PC-9 (cell line): Measurements from ENCODE around the gene KAT7. TPM values are rescaled to one million over a fixed set of nuclear protein-coding genes. Genes with fewer than 3 reads are reported as not detected.
A peak's percentile ranks its signal among the peaks of the same experiment; 100 is the strongest.

Experiments
- BruUV-seq: library from RNA; stranded (reverse); fragments of 400-500 nt; replicated peaks from 2 replicates; lab custom pipeline; 2021; lab: Mats Ljungman, UMichigan
- CTCF ChIA-PET: fragments of 300-600 bp; sonication (Branson Sonifier 250); formaldehyde crosslinking; loops from one replicate; lab custom pipeline; 2022; ENCODE audit warnings: antibody characterized with exemption; lab: Charles Lee
- POLR2A ChIA-PET: fragments of 300-600 bp; sonication (Branson Sonifier 250); formaldehyde crosslinking; loops from one replicate; lab custom pipeline; 2022; ENCODE audit warnings: antibody characterized with exemption; ENCODE audit not compliant: unreplicated experiment; lab: Charles Lee
- DNase-seq, 2 experiments: peaks; one replicate each; pipeline versions ENCODE4 v3.0.0 to v3.0.0-alpha.2; 2015 to 2022; ENCODE audit warnings: mixed read lengths in 1 of 2
- H2AFZ ChIP-seq: fragments of 200-600 bp; sonication (generic); 2 replicates; pipeline ENCODE4 v1.8.1; 2017; ENCODE audit warnings: antibody characterized with exemption
- H3F3A ChIP-seq: fragments of 200-600 bp; sonication (generic); 2 replicates; pipeline ENCODE4 v1.8.1; 2017; ENCODE audit warnings: antibody characterized with exemption, mild to moderate bottlenecking, low read depth; ENCODE audit not compliant: insufficient read depth
- H3K27ac ChIP-seq: fragments of 200-600 bp; sonication (generic); 2 replicates; pipeline ENCODE4 v1.6.1; 2016; ENCODE audit warnings: mixed run types
- H3K27me3 ChIP-seq: fragments of 200-600 bp; sonication (generic); 2 replicates; pipeline ENCODE4 v1.6.1; 2016; ENCODE audit warnings: low read depth, mixed run types; ENCODE audit not compliant: insufficient read depth
- H3K36me3 ChIP-seq: fragments of 200-600 bp; sonication (generic); 2 replicates; pipeline ENCODE4 v1.6.1; 2016; ENCODE audit warnings: low read depth, mixed run types
- H3K4me1 ChIP-seq: fragments of 200-600 bp; sonication (generic); replicated peaks from 2 replicates; pipeline ENCODE4 v1.6.1; 2016; ENCODE audit warnings: mixed run types; ENCODE audit not compliant: insufficient read depth
- H3K4me2 ChIP-seq: fragments of 200-600 bp; sonication (generic); 2 replicates; pipeline ENCODE4 v1.6.1; 2017; ENCODE audit warnings: mixed run types
- H3K4me3 ChIP-seq: fragments of 200-600 bp; sonication (generic); 2 replicates; pipeline ENCODE4 v1.6.1; 2016; ENCODE audit warnings: mixed run types
- H3K79me2 ChIP-seq: fragments of 200-600 bp; sonication (generic); 2 replicates; pipeline ENCODE4 v1.6.1; 2017; ENCODE audit warnings: low read depth, mixed run types
- H3K9me2 ChIP-seq: fragments of 200-600 bp; sonication (generic); 2 replicates; pipeline ENCODE4 v1.8.1; 2017; ENCODE audit warnings: mild to moderate bottlenecking; ENCODE audit not compliant: insufficient read depth
- H3K9me3 ChIP-seq: fragments of 200-600 bp; sonication (generic); 2 replicates; pipeline ENCODE4 v1.8.1; 2016; ENCODE audit warnings: low read depth; ENCODE audit not compliant: insufficient read depth
- H4K20me1 ChIP-seq: fragments of 200-600 bp; sonication (generic); 2 replicates; pipeline ENCODE4 v1.8.1; 2017; ENCODE audit not compliant: insufficient read depth
- EZH2 ChIP-seq: fragments of 200-600 bp; sonication (generic); IDR thresholded peaks from 2 replicates; pipeline ENCODE4 v1.8.0; 2017; ENCODE audit warnings: antibody characterized with exemption, low read depth
- intact Hi-C: fragments of 100-400 bp; cut with micrococcal nuclease; formaldehyde crosslinking; loops from one replicate; pipeline ENCODE4 v1.10.0; 2022; ENCODE audit not compliant: unreplicated experiment
- total RNA-seq: library from RNA; stranded (reverse); gene quantifications from 2 replicates; pipeline ENCODE4 v1.2.3, GENCODE V29; 2021
- TF ChIP-seq, protein P1 (sequence below): fragments of 200-600 bp; sonication (generic); conservative IDR thresholded peaks from 2 replicates; pipeline ENCODE4 v1.6.1; 2017; ENCODE audit warnings: mixed run types, antibody characterized with exemption, mild to moderate bottlenecking, moderate library complexity

The KAT7 gene
- total RNA-seq, 1 experiment from 2014 or later: 57.0 TPM

DNA sequence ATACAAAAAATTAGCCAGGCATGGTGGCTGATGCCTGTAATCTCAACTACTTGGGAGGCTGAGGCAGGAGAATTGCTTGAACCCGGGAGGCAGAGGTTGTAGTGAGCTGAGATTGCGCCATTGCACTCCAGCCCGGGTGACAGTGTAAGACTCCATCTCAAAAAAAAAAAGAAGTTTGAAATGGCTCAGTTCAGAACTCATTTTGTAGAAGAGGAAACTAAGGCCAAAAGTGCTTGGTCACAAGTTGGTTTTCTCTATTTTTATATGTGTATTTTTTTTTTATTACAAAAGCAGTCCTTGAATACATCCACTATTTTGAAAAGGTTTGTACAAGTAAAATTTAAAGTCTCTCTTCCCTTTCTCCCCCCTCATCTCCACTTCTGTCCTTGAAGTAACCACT, 53.9 kb downstream of the KAT7 start:
- DNase-seq: no peak
- BruUV-seq: no TSS peak
- TF ChIP-seq, protein P1, sequence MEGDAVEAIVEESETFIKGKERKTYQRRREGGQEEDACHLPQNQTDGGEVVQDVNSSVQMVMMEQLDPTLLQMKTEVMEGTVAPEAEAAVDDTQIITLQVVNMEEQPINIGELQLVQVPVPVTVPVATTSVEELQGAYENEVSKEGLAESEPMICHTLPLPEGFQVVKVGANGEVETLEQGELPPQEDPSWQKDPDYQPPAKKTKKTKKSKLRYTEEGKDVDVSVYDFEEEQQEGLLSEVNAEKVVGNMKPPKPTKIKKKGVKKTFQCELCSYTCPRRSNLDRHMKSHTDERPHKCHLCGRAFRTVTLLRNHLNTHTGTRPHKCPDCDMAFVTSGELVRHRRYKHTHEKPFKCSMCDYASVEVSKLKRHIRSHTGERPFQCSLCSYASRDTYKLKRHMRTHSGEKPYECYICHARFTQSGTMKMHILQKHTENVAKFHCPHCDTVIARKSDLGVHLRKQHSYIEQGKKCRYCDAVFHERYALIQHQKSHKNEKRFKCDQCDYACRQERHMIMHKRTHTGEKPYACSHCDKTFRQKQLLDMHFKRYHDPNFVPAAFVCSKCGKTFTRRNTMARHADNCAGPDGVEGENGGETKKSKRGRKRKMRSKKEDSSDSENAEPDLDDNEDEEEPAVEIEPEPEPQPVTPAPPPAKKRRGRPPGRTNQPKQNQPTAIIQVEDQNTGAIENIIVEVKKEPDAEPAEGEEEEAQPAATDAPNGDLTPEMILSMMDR: no peak
- TF ChIP-seq EZH2: no peak
- no peaks in the 10 kb centered on the region for H3K9me2 ChIP-seq
- no peaks in the 10 kb centered on the region for H3K27me3 ChIP-seq
- H3F3A ChIP-seq: peaks cover 16% of the 10 kb centered on the region; the same call in 1 of the 2 replicates
- H3K4me3 ChIP-seq: no peak overlapping the region
- POLR2A ChIA-PET: no interaction called here
- no peak overlapping the region for H3K4me2 ChIP-seq
- no peaks in the 10 kb centered on the region for H3K9me3 ChIP-seq
- H2AFZ ChIP-seq: no peak overlapping the region
- H3K27ac ChIP-seq: no peak overlapping the region
- CTCF ChIA-PET: no interaction called here
- H3K79me2 ChIP-seq: no peaks in the 10 kb centered on the region
- H3K4me1 ChIP-seq: no peaks in the 10 kb centered on the region
- 0 out of 2 replicates have a peak, but pooled peaks cover 4% of the 10 kb centered on the region for H3K36me3 ChIP-seq
- no peaks in the 10 kb centered on the region for H4K20me1 ChIP-seq
- intact Hi-C loops: no loop called here

- no peaks in the 10 kb centered on the region for H4K20me1 ChIP-seq
- H3K27ac ChIP-seq: no peak overlapping the region
- H3K79me2 ChIP-seq: no peaks in the 10 kb centered on the region
- H3F3A ChIP-seq: peaks cover 16% of the 10 kb centered on the region; the same call in 1 of the 2 replicates
- H3K36me3 ChIP-seq: 0 out of 2 replicates have a peak, but pooled peaks cover 4% of the 10 kb centered on the region
- ChIA-PET CTCF (no interaction called here), POLR2A (no interaction called here)
- H3K27me3 ChIP-seq: no peaks in the 10 kb centered on the region
- H3K4me2 ChIP-seq: no peak overlapping the region
- H3K9me2 ChIP-seq: no peaks in the 10 kb centered on the region
- H3K9me3 ChIP-seq: no peaks in the 10 kb centered on the region
- no peak for DNase-seq
- intact Hi-C loops: no loop called here
- no peak overlapping the region for H3K4me3 ChIP-seq
- no peaks in the 10 kb centered on the region for H3K4me1 ChIP-seq
- BruUV-seq: no TSS peak
- no peak overlapping the region for H2AFZ ChIP-seq
- TF ChIP-seq, protein P1: no peak
- no peak for TF ChIP-seq EZH2
Measured at GRCh38 chr17:49842846-49843245, 54.4 kb downstream of the KAT7 start.

GRCh38 chr17:49843774-49844350, 55.4 kb downstream of the KAT7 start:
- ChIA-PET CTCF (interaction anchor here (0.6 kb wide), 1 partner anchor 96 kb away, joined by 4 read pairs; no protein-coding TSS in a partner anchor), POLR2A (no interaction called here)
- H4K20me1 ChIP-seq: no peaks in the 10 kb centered on the region
- H3K27me3 ChIP-seq: no peaks in the 10 kb centered on the region
- DNase-seq: no peak
- no peak overlapping the region for H3K27ac ChIP-seq
- H3K9me2 ChIP-seq: no peaks in the 10 kb centered on the region
- H3K79me2 ChIP-seq: no peaks in the 10 kb centered on the region
- H3K4me2 ChIP-seq: no peak overlapping the region
- no TSS peak for BruUV-seq
- H2AFZ ChIP-seq: no peak overlapping the region
- H3K4me1 ChIP-seq: no peaks in the 10 kb centered on the region
- no peak overlapping the region for H3K4me3 ChIP-seq
- H3K36me3 ChIP-seq: 0 out of 2 replicates have a peak, but pooled peaks cover 4% of the 10 kb centered on the region
- peaks cover 16% of the 10 kb centered on the region; the same call in 1 of the 2 replicates for H3F3A ChIP-seq
- intact Hi-C loops: no loop called here
- TF ChIP-seq, protein P1: peak; percentile 63
- no peak for TF ChIP-seq EZH2
- H3K9me3 ChIP-seq: no peaks in the 10 kb centered on the region
